Measurements from ENCODE around the gene TRIM43B. TPM values are rescaled to one million over a fixed set of nuclear protein-coding genes. Genes with fewer than 3 reads are reported as not detected.
A peak's percentile ranks its signal among the peaks of the same experiment; 100 is the strongest.
"Not testable (repeated sequence)": the region's sequence is repeated elsewhere in the genome, so short reads cannot be mapped to it uniquely, and the experiment has no call there.

The TRIM43B gene
- not detected for polyA plus RNA-seq (2013, experiment 1 of 2; ENCODE audit: insufficient read length)
- polyA plus RNA-seq (2013, experiment 2 of 2; ENCODE audit: insufficient read length) = not detected

DNA sequence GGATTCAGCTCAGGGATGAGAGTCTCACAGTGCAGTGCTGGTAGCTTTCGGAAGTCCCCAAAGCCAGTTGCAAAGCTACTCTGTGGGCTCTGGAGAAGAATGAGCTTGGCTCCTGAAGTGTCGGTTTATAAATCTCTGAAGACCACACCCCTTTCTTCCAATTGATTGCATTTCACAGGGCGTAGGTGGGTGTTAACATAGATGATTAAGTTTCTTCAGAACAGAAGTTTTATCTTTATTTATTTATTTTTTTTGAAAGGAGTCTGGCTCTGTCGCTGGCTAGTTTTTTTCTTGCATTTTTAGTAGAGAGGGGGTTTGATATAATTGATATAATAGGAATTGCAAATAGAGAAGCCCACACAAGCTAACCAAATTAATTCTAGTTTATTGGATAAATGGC, at the start of gene TRIM43B:
Gene TRIM43B (minus strand): TSS at position 101 of the 400 bp plus-strand sequence. CDS start 2,040 bp downstream, outside the sequence.
- not testable (repeated sequence) for DNase-seq

DNA sequence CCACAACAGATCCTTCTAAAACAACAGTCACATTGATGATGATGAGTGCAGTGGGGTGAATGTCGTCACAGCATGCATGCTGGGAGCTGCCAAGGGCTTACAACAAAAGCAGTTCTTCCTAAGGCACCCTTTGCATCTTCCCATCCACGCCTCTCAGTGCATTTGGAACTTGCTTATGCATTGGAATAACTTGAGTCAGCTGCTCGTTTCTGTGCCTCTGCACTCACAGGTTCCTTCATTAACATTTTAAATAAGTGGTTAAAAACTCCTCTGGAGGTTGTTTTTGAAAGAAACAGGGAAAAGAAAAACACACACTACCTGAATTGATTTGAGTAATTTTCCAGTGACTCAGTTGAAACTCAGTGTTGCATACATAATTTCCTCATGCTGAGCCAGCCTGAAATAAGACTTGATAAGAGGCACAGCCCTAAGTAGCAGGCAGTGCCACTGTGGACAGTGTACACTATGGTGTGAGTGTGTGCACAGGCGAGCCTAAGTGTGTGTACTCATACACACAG, 46.8 kb upstream of the TRIM43B start:
- DNase-seq = no peak

- DNase-seq = peak; percentile 65
Observed at GRCh38 chr2:95530734-95531133, 46.2 kb upstream of the TRIM43B start.

- peak; percentile 83 for DNase-seq
Observed at GRCh38 chr2:95526360-95527341, 42.1 kb upstream of the TRIM43B start.

DNA sequence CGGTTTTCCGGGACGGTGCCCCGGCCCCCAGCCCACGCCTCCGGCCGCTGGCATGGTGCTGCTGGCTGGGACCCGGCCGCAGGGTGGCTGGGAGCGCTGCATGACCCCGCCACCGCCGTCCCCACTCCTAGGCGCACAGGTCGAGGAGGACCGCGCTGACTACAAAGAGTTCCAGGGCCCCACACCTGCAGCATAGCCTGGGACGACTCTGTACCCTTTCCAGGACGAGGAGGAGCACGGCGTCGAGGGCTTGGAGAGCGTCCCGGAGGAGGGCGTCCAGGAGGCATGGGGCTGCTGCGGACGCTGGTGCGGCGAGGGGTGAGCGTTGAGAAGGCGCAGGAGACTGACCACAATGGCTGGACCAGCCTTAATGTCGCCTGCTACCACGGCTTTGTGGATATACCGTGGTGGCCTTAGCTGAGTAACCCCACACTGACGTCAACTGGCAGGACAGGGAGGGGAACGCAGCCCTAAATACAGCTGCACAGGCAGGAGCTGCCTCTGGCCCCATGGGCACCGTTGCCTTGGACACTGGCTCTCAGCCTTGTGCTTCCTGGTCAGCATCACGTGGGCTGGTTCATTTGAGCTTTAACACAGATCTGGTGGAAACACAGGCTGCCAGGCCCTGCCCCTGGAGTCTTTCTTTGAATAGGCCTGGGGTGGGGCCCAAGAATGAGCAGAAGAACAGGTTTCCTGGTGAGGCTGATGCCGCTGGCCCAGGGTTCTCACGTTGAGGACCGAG, 40.9 kb upstream of the TRIM43B start:
- DNase-seq = peak; percentile 21

DNA sequence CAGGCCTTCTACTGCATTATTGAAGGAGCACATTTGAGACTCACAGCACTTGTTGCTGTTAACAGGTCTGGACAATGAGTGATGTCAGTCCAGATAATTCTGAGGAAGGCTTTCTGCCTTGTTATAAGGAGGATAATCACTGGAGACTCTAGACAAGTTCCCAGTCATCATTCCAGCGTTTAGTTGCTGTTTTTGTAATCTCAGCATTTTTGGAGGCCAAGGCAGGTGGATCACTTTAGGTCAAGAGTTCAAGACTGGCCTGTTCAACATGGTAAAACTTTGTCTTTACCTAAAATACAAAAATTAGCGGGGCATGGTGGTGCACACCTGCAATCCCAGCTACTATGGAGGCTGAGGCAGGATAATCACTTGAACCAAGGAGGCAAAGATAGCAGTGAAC, 39.6 kb upstream of the TRIM43B start:
- DNase-seq = no peak

GRCh38 chr2:95514718-95515117, 30.2 kb upstream of the TRIM43B start:
- DNase-seq = no peak

GRCh38 chr2:95514226-95514625, 29.7 kb upstream of the TRIM43B start:
- DNase-seq = not testable (repeated sequence)

DNA sequence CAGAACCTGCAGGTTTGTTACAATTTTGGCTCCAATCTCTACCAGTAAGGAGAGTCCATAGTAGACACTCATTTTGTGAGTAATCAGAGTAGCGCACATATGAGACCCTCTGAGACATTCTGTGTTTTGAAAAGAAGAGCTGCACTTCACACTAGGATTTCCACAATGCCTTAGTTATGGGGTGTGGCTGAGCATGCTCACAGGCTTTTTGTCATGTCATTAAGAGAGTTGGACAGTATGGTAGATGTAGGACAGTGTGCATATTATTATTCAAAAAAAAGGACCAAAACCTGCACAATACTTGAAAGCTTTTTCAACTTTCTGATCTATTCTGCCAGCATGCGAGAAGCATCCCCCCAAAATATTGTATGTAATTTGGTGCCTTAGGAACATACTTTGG, 24.9 kb upstream of the TRIM43B start:
- no peak for DNase-seq

- no peak for DNase-seq
Observed at GRCh38 chr2:95505222-95505621, 20.7 kb upstream of the TRIM43B start.

GRCh38 chr2:95500854-95501253, 16.3 kb upstream of the TRIM43B start:
- DNase-seq = no peak

GRCh38 chr2:95492076-95492475, 7.5 kb upstream of the TRIM43B start:
- DNase-seq = not testable (repeated sequence)

GRCh38 chr2:95475025-95475424, 9.5 kb downstream of the TRIM43B start:
- DNase-seq = not testable (repeated sequence)

- not testable (repeated sequence) for DNase-seq
Observed at GRCh38 chr2:95467984-95468383, 16.6 kb downstream of the TRIM43B start.

GRCh38 chr2:95466572-95466971, 18.0 kb downstream of the TRIM43B start:
- not testable (repeated sequence) for DNase-seq

- not testable (repeated sequence) for DNase-seq
Observed at GRCh38 chr2:95463292-95463691, 21.3 kb downstream of the TRIM43B start.

- not testable (repeated sequence) for DNase-seq
Observed at GRCh38 chr2:95445317-95445716, 39.2 kb downstream of the TRIM43B start.

GRCh38 chr2:95442474-95443099, 42.0 kb downstream of the TRIM43B start:
- not testable (repeated sequence) for DNase-seq

DNA sequence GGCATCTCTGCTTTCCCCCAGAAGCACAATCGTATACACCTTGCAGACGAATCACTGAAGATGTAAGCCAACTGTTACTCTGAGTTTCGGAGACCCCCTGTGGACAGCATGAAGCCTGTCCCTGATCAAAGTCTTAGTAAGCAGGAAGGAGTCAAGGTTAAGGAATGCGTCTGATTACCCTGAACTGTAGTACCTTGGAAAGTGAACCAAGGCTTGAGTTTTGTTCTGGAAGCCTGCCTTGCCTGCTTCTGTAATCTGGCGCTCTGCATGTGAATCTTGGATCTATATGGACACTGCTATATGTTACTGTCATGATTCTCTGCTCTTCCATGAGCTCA, 48.7 kb downstream of the TRIM43B start:
- DNase-seq = not testable (repeated sequence)

DNA sequence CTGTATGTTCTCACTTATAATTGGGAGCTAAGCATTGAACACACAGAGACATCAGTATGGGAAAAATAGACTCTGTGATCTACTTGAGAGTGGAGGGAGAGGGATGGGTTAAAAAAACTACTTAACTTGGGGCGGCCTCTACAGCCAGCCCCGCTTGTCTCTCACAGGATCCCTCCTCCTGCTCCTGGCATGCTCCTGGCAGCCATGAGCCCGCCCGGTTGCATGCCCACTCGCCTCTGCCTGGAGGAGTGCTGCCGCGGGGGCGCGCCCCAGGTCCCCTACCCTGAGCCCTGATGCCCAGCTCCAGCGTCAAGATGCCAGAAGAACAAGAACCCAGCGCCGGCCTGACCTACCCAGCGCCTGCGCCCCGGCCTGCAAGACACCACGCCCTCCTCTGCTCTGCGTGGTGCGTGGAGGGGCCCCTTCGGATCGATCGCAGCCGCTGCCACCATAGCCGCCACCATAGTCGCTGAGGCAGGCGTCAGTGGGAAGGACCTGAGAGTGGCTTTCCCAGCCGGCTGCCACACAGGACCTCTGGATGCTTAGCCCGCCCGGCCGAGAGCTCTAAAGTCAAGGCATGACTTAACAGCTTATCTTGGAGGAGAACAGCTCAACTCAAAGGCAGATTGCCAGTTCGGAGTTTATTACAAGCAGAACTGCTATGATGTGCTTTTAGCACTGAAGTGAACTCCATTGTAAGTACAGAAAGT, 49.2 kb downstream of the TRIM43B start:
- DNase-seq = not testable (repeated sequence)

GRCh38 chr2:95434507-95435076, 50.0 kb downstream of the TRIM43B start:
- DNase-seq = peak; percentile 74
